ENCODE data around the gene TSC1. TPM values are rescaled to one million over a fixed set of nuclear protein-coding genes. Genes with fewer than 3 reads are reported as not detected.

The TSC1 gene
- total RNA-seq, 4 donors from 2014 or later, result 52.7 to 114 (median 66.7) TPM

- Histone ChIP-seq H3K27me3 (no peaks in the 10 kb centered on the region), H3K36me3 (no peaks in the 10 kb centered on the region), H3K9me3 (no peaks in the 10 kb centered on the region), H3K27ac (peak within 1 kb of the TSS; percentile 89 to 99 (median 94)), H3K4me1 (peaks cover 7 to 24% of the 10 kb centered on the region in 2 donors), H3K4me3 (replicated peaks in 1 of 3) (peak within 1 kb of the TSS; percentile 94 to 100 (median 98))
- peak in 1 of 2 donors; percentile 37 for TF ChIP-seq POLR2A (IDR thresholded peaks at IDR 0.05)
- TF ChIP-seq CTCF (IDR thresholded peaks at IDR 0.05), result no peak
- WGBS, 2 donors, result 9 to 17% methylated on average over 22 to 42 of the region's 42 CpGs
- DNase-seq, result peak; percentile 88 to 89
- intact Hi-C loops (cut with DNase I), result loop anchor here (5.0 kb wide), 1 partner anchor 207 kb away; the partner anchor contains the start of gene GTF3C4
Observed at GRCh38 chr9:132878695-132879456, 65.5 kb downstream of the TSC1 start, which contains the start of gene SPACA9. TSS of gene SPACA9 (plus strand) at chr9:132878898. CDS start at chr9:132883948, 5,050 bp downstream.

GRCh38 chr9:132877824-132878694 is 66.4 kb downstream of the TSC1 start, which contains the start of gene AK8:
TSS of gene AK8 (minus strand) at chr9:132878284. CDS start at chr9:132878255, 29 bp downstream.
- Histone ChIP-seq H3K9me3 (no peaks in the 10 kb centered on the region), H3K36me3 (no peaks in the 10 kb centered on the region), H3K4me1 (peaks cover 7 to 24% of the 10 kb centered on the region in 2 donors), H3K27me3 (no peaks in the 10 kb centered on the region), H3K4me3 (replicated peaks in 1 of 3) (peak within 1 kb of the TSS; percentile 94 to 100 (median 98)), H3K27ac (peak within 1 kb of the TSS; percentile 89 to 99 (median 94))
- peak; percentile 75 to 81 for DNase-seq
- intact Hi-C loops (cut with DNase I), result loop anchor here (5.0 kb wide), 1 partner anchor 206 kb away; the partner anchor contains the start of gene GTF3C4
- WGBS, 2 donors, result 1% methylated on average over 36 to 40 of the region's 89 CpGs
- peak in 1 of 2 donors; percentile 89 for TF ChIP-seq POLR2A (IDR thresholded peaks at IDR 0.05)
- peak in 1 of 6 experiments; percentile 12 for TF ChIP-seq CTCF (IDR thresholded peaks at IDR 0.05)

GRCh38 chr9:132877458-132877823 is 67.0 kb downstream of the TSC1 start:
- peak overlapping the region; percentile 94 to 100 (median 98) for H3K4me3 ChIP-seq (replicated peaks in 1 of 3)
- peaks cover 7 to 26% of the 10 kb centered on the region in 2 donors for H3K4me1 ChIP-seq
- WGBS, 2 donors, result 12 to 33% methylated on average over 5 to 12 of the region's 14 CpGs
- H3K36me3 ChIP-seq, result no peaks in the 10 kb centered on the region
- TF ChIP-seq CTCF (IDR thresholded peaks at IDR 0.05) (no peak), POLR2A (IDR thresholded peaks at IDR 0.05) (no peak)
- H3K9me3 ChIP-seq, result no peaks in the 10 kb centered on the region
- peak in 1 of 2 donors; percentile 17 for DNase-seq
- peak overlapping the region; percentile 89 to 99 (median 94) for H3K27ac ChIP-seq
- intact Hi-C loops (cut with DNase I), result loop anchor here (5.0 kb wide), 1 partner anchor 205 kb away; the partner anchor contains the start of gene GTF3C4
- H3K27me3 ChIP-seq, result no peaks in the 10 kb centered on the region

GRCh38 chr9:132876849-132877248 is 67.6 kb downstream of the TSC1 start:
- Histone ChIP-seq H3K27me3 (no peaks in the 10 kb centered on the region), H3K4me1 (peaks cover 12 to 32% of the 10 kb centered on the region in 2 donors), H3K4me3 (replicated peaks in 1 of 3) (no peak overlapping the region), H3K27ac (peak overlapping the region in 1 of 3 donors; percentile 94), H3K36me3 (no peaks in the 10 kb centered on the region), H3K9me3 (no peaks in the 10 kb centered on the region)
- intact Hi-C loops (cut with DNase I), result loop anchor here (5.0 kb wide), 1 partner anchor 205 kb away; the partner anchor contains the start of gene GTF3C4
- no peak for DNase-seq
- TF ChIP-seq CTCF (IDR thresholded peaks at IDR 0.05) (no peak), POLR2A (IDR thresholded peaks at IDR 0.05) (no peak)
- 84 to 85% methylated on average over 3 of the region's 3 CpGs for WGBS, 2 donors

Data from thyroid gland (tissue), 4 donors.